ENCODE results near the gene TTC14.
"Not testable (repeated sequence)": the region's sequence is repeated elsewhere in the genome, so short reads cannot be mapped to it uniquely, and the experiment has no call there.

TTC14 gene, protein sequence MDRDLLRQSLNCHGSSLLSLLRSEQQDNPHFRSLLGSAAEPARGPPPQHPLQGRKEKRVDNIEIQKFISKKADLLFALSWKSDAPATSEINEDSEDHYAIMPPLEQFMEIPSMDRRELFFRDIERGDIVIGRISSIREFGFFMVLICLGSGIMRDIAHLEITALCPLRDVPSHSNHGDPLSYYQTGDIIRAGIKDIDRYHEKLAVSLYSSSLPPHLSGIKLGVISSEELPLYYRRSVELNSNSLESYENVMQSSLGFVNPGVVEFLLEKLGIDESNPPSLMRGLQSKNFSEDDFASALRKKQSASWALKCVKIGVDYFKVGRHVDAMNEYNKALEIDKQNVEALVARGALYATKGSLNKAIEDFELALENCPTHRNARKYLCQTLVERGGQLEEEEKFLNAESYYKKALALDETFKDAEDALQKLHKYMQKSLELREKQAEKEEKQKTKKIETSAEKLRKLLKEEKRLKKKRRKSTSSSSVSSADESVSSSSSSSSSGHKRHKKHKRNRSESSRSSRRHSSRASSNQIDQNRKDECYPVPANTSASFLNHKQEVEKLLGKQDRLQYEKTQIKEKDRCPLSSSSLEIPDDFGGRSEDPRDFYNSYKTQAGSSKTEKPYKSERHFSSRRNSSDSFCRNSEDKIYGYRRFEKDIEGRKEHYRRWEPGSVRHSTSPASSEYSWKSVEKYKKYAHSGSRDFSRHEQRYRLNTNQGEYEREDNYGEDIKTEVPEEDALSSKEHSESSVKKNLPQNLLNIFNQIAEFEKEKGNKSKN

DNA sequence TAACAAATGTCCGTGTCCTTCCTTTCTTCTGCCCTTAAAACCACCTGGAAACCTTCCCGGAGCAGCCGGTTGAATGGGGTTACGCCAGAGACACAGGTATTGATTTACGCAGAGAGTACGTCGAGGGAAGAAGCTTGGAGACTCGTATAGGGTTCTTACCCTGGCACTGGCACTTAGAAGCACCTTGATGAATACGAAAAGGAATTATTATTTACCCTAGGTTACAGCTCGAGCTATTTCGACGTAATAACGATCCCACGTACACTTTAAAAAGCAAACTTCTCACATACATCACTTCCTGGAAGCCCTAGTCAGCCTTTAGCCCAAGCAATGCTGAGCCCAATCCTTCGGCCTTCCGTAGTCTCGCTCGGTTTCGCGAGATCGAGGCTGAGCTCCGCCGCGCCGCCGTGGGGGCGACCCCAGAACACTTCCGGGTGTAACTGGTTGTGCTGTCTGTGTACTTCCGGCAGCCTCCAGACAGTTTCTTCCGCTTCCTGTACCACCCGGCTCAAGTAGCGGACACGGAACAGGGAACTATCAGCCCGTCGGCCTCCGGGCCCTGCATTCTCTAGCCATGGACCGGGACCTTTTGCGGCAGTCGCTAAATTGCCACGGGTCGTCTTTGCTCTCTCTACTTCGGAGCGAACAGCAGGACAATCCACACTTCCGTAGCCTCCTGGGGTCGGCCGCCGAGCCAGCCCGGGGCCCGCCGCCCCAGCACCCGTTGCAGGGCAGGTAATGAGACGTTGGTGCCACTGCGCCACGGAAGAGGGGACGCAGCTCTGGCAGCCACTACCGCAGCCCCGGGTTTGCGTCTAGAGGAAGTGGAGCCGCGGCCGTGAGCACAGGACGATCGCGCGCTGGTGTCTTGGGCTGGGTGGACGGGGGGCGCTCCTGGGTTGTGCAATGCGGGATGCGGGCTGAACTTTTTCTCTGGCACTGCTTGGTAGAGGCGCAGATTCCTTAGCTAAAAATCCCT lies at the start of gene TTC14:
Gene TTC14, plus strand, starts transcription at position 476 of the 979 bp plus-strand sequence. Its CDS starts 99 bp downstream, at position 575.
- DNase-seq, result peak; percentile 67

DNA sequence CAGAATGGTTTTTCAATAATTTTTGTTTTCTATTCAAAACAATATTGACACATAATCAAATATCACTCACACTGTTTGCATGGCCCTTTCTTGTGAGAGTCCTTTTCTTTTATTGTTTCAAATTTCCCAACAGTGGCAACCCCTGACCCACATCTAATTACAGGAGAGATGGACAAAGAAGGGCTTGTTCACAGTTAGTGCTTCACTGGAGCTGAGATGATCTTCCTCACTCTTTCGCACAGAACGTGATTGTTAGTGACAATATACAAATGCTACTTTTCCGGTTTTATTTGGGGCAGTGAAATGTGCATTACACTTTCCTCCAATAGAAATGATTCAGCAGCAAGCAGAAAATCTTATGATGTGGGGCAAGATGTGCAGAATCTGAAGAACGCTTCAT lies 38.6 kb upstream of the TTC14 start:
- no peak for DNase-seq

DNA sequence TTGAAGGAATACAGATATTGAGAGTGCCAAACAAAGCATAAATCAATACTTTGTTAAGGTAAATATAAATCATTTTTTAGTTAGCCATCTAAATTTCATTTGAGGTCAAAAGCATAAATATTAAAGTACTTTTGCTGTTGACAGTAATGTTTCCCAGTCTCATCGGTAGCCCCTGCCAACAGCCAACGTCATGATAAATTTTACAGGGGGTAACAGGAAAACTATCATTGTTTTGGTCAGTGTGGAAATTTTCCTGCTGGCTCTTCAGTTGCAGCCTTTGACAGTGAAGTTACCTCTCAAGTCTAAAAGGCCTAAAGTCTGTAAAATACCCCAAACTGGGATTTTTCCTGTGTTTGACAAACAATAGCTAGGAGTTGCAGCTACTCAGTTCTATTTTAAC lies 37.3 kb upstream of the TTC14 start:
- DNase-seq, result no peak

DNA sequence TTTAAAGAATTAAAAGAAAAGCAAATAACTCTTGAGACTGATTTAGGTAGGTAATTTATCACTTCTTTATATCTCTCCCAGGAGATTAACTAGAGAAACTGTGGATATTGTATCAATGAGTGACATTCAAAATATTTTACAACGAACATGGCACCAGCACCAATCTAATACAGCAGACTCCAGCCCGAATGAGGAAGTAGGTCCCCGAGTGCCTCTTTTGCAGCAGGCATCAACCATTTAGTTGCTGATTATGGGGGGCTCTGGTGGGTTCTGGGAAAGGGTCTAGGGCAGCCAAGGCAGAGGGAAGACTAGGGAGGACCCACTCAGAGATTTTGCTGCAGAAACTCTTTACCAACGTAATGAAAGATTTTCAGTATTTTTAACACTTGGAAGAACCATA lies 31.7 kb upstream of the TTC14 start:
- DNase-seq, result no peak

DNA sequence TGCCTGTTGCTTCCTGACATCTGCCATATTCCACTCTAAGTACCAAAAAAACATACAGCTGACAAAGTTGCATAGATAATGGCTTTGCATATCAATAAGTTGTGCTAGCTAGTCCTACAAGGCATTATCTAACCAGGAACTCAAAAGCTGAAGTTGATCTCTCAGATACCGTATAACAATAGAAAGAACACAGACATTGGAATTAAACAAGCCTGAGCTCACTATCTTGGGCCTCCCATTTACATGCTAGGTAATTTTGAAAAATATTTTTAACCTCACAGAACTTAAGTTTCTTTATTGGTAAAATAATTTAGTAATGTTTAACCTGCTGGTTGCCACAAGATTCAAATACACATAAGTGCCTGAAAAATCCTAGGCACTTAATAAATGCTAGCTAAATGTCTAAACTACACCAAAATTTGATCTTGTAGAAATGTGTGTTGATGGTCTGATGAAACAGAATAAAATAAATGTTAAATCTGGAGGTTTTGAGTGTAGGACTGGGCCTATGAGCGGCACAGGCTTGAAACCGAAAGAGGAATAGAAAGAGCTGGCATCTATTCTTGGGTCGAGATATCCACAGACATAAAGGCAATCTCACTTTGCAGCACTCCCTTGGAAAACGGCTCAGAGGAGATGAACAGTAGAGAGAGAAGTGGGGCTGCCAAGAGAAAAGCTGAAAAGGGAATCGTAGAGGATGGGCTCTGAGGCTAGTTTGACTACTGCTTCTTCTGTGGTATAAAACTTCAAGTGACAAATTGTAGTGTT lies 29.9 kb upstream of the TTC14 start:
- DNase-seq, result no peak

DNA sequence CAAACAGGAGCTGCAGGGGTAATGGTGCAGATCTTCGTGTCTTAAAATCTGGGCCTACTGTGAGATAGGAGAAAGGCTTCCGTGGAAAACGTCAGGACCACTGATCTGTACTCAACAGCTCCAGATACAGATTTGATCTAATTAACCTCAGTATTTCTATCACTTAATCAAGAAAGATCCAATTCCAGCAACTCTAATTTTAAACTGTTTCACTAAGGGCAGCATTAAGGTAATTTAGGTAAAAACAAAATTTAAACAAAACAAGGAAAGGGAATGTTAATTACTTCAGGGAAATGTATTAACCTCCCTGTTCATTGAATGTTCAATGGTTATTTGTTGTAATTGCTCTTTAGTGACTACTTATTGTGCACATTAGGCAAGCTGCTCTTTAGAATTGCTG lies 26.4 kb upstream of the TTC14 start:
- DNase-seq, result no peak

DNA sequence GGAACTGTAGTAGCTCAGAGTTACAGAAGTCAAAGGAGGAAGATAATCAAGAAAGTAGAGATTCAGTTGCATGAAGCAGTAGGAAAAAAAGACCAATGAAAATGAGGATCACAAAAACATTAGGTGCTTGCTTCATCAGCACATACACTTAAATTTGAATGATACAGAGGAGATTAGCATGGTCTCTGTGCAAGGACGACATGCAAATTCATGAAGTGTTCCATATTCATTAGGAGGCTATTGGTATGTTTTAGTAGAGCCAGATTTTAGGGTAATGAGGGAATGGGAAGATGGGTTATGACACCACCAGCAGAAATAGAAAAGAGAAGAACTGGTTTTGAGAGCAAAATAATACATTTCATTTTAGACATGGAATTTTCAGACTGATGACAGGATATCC lies 21.0 kb upstream of the TTC14 start:
- DNase-seq, result no peak

DNA sequence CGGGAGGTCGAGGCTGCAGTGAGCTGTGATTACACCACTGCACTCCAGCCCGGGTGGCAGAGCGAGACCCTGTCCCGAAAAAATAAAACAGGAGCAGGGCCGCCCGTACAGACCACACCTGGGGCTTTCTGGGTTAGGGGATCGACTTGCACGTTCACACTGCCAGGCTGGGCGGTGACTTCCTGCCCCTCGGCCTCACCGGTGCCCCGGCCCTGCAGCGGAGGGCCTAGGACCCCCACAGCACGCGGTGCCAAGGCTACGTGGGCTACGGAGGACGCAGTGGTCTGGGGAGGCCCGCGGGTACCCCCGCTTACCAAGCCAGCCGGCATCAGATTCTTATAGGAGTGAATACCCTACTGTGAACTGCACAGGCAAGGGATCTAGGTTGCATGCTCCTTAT lies 11.6 kb upstream of the TTC14 start:
- DNase-seq, result no peak

DNA sequence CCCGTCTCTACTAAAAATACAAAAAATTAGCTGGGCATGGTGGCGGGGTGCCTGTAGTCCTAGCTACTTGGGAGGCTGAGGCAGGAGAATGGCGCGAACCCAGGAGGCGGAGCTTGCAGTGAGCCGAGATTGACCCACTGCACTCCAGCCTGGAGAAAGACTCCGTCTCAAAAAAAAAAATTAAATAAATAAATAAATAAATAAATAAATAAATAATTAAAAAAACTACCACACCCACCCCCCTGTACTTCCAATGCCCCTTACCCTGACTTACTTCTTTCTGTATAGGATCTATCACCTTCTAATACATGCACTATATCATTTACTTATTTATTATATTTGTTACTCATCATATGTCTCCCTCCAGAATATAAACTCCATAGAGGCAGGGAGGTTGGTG lies 8.3 kb upstream of the TTC14 start:
- not testable (repeated sequence) for DNase-seq

DNA sequence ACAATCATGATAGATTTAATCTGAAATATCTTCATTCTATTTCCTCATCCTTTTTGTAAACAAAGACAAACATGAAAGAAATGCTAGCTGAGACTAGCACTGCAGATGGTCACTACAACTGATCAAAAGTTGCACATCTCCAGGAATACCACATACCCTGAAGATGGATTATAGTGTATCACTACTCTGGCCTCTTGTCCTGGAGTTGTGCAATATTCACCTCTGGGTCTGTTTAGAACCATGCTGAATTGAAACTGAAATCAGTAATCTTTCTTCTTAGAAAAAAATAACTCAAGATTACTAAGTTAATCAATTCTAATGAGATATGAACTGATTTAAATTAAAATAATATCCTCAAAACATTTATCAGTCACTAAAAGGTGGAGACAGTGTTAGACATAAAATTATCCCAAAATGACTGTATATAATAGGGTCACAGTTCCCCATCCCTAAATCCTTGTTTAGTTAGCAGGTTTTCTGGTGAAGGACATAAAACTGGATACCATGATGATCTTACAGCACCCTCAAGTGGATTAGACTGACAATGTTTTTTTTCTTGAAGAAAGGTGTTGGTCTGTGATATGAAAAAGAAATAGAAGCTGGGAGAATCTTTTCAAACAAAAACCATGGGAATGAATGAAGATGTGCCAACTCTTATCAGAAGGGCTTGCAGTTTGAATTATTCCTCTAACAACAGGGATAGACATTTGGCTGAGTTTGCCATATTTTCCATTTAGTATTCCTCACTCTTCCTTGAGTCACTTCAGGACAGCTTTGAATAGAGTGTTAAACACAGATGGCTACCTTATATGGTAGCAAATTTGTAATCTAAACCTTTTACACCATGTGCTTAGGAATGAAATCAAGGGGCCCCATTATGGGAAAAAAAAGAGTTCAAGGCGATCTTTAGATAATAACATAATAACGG lies 7.1 kb upstream of the TTC14 start:
- DNase-seq, result no peak

DNA sequence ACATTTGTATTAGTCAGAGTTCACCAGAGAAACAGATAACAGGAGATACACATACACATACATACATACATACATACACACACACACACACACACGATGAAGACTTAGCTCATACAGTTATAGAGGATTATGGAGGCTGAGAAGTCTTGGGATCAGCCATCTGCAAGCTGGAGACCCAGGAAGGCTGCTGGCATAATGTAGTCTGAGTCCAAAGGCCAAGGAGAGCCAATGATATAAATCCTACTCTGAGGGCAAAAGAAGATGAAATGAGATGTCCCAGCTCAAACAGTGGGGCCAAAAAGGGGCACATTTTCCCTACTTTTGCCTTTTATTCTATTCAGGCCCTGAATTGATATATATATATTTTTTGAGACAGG lies 6.4 kb upstream of the TTC14 start:
- no peak for DNase-seq

DNA sequence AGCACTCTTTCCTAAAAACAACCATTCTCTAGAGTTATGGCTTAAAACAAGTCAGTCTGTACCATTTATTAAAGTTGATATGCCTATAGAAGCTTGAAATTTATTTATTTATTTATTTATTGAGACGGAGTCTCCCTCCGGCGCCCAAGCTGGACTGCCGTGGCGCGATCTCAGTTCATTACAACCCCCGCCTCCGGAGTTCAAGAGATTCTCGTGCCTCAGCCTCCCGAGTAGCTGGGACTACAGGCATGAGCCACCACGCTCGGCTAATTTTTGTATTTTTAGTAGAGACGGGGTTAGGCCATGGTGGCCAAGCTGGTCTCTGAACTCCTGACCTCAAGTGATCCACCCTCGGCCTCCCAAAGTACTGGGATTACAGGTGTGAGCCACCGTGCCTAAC lies 1.5 kb upstream of the TTC14 start:
- no peak for DNase-seq

DNA sequence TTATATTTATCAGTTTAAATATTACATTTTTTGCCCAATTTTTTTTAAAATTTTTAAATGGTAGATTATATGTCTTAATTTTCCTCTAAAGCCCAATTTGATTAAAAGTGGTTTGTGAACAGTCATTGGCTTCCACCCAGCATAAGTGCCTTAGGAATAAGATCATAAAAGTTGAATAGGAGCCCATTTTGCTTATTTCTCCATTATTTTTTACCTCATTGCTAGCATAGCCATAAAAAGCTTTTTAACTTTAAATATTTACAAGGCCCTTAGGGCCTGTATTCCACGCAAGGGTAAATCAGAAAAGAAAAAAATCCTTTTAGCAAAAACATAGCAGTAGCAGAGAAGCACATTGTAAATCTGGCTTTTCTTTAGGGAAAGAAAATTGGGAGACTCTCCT lies 9.0 kb downstream of the TTC14 start:
- no peak for DNase-seq

DNA sequence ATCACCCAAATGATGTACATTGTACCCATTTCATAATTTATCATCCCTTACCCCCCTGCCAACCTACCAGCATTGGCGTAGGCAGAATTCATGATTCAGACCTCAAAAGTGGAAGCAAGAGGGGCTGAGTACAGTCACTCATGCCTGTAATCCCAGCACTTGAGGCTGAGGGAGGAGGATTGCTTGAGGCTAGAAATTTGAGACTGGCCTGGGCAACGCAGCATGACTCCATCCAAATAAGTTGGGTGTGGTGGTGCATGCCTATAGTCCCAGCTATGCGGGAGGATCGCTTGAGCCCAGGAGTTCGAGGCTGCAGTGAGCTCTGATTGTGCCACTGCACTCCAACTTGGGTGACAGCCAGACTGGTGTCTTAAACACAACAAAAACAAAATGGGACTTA lies 10.4 kb downstream of the TTC14 start:
- DNase-seq, result no peak

DNA sequence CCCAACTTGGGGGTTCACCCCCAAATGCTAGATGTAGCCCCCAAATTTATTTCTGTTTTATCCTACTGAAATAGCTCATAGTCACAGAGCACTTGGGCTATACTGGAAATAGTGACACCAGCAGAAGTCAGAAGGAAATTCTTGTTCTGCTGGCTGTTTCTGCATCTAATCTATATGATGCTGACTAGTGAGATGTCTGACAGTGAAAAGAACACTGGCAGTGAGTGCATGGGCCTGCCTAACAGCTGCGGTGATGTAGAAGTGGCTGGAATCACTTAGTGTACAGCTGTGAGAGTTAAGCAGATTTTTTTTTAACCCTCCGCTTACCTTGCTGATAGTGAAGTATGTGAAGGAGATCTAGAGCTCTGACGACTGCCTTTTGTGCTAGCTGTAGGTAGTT lies 14.0 kb downstream of the TTC14 start:
- no peak for DNase-seq

DNA sequence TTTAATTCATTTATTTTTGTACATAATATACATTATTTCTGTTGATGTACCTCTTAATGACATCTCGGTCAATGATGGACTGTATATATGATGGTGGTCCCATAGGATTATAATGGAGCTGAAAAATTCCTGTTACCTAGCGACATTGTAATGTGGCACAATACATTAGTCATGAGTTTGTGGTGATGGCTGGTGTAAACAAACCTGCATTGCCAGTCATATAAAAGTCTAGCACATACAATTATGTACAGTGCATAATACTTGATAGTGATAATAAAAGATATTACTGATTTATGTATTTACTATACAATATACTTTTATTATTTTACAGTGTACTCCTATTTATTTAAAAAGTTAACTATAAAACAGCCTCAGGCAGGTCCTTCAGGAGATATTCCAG lies 15.1 kb downstream of the TTC14 start:
- DNase-seq, result no peak

DNA sequence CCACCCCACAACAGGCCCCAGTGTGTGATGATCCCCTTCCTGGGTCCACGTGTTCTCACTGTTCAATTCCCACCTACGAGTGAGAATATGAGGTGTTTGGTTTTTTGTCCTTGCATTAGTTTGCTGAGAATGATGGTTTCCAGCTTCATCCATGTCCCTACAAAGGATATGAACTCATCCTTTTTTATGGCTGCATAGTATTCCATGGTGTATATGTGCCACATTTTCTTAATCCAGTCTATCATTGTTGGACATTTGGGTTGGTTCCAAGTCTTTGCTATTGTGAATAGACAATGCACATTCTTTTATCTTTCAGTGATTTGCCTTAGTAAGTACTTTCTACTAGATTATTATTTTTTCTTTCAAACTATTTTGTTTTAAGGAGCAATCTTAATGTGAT lies 16.6 kb downstream of the TTC14 start:
- not testable (repeated sequence) for DNase-seq

DNA sequence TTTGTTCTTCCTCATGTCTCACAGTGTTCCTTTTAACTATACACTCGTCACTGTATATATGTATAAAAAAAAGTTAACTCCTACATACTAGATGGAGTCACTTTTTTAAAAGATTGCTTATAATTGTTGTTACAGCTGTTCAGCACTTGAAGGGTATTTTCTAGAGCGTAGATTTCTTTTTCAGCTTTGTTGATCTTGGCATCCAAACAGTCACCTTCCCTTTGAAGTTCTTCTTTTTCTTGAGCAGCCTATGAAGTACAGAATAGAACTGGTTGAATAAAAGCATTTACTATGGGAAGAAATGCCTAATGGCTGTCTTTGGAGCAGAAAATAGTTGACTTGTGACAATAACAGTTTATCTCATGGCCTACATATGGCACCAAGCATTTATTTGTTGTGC lies 17.8 kb downstream of the TTC14 start:
- no peak for DNase-seq

DNA sequence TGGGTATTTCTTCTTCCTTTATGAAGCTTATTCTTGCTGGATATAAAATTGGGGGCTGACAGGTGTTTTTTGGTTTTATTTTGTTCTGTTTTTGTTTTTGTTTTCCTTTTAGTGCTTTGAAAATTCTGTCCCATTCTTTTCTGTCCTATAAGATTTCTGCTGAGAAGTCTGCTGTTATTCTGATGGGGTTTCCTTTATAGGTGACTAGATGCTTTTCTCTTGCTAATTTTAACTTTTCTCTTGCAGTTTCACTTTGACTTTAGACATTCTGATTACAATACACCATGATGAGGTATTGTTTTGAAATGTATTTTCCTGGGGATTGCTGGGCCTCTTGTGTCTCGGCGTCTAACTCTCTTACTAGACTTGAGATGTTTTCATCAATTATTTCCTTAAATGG lies 22.8 kb downstream of the TTC14 start:
- DNase-seq, result no peak

DNA sequence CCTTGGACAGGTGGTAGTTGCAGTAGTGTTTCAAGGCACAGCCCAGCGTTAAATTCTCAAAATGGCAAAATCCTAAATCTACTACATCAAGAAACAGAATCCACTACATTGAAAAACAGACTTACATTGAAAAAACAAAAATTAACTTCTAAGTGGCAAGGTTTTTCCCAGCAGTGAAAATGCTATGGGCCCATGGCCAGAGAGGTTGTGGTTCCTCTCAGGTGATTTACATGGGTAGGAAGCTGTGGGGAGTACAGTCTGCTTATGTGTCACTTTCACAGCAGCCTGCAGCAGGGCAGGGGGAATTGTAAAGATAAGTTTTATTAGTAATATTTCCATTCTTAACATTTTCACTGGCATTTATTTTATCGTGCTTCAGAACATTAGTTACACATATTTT lies 24.9 kb downstream of the TTC14 start:
- no peak for DNase-seq

DNA sequence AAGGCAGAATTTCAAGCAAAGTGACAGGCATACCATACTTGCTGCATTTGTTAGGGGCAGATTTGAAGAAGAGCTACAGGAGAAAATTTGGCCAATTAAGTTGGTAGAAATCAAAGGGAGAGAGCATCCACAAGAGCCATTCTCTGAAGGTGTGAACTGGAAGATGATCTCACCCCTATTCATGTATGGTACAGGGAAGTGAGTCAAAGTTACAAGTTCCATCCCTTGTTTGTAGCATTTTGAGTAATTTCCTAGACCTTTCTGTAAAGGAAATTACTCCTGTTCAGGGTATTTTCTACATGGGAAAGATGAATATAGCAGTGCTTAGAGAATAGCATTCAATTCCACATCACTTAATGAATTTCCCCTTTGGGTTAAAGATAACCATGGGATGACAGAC lies 28.4 kb downstream of the TTC14 start:
- DNase-seq, result no peak

Data from NCI-H1048 (cell line).